ENCODE measurements around the gene IFITM10.

GRCh38 chr11:1757861-1758610 lies 7.6 kb upstream of the IFITM10 start:
- TF ChIP-seq, protein P1, sequence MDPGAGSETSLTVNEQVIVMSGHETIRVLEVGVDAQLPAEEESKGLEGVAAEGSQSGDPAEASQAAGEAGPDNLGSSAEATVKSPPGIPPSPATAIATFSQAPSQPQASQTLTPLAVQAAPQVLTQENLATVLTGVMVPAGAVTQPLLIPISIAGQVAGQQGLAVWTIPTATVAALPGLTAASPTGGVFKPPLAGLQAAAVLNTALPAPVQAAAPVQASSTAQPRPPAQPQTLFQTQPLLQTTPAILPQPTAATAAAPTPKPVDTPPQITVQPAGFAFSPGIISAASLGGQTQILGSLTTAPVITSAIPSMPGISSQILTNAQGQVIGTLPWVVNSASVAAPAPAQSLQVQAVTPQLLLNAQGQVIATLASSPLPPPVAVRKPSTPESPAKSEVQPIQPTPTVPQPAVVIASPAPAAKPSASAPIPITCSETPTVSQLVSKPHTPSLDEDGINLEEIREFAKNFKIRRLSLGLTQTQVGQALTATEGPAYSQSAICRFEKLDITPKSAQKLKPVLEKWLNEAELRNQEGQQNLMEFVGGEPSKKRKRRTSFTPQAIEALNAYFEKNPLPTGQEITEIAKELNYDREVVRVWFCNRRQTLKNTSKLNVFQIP (CRISPR knock-in tag; IDR thresholded peaks at IDR 0.05; ENCODE audit: borderline replicate concordance, low read depth) = no peak
- no peak for TF ChIP-seq PPARA (CRISPR knock-in tag; IDR thresholded peaks at IDR 0.05; ENCODE audit: borderline replicate concordance)
- TF ChIP-seq, protein P2, sequence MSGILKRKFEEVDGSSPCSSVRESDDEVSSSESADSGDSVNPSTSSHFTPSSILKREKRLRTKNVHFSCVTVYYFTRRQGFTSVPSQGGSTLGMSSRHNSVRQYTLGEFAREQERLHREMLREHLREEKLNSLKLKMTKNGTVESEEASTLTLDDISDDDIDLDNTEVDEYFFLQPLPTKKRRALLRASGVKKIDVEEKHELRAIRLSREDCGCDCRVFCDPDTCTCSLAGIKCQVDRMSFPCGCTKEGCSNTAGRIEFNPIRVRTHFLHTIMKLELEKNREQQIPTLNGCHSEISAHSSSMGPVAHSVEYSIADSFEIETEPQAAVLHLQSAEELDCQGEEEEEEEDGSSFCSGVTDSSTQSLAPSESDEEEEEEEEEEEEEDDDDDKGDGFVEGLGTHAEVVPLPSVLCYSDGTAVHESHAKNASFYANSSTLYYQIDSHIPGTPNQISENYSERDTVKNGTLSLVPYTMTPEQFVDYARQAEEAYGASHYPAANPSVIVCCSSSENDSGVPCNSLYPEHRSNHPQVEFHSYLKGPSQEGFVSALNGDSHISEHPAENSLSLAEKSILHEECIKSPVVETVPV (CRISPR knock-in tag; IDR thresholded peaks at IDR 0.05) = no peak
- TF ChIP-seq, protein P3, sequence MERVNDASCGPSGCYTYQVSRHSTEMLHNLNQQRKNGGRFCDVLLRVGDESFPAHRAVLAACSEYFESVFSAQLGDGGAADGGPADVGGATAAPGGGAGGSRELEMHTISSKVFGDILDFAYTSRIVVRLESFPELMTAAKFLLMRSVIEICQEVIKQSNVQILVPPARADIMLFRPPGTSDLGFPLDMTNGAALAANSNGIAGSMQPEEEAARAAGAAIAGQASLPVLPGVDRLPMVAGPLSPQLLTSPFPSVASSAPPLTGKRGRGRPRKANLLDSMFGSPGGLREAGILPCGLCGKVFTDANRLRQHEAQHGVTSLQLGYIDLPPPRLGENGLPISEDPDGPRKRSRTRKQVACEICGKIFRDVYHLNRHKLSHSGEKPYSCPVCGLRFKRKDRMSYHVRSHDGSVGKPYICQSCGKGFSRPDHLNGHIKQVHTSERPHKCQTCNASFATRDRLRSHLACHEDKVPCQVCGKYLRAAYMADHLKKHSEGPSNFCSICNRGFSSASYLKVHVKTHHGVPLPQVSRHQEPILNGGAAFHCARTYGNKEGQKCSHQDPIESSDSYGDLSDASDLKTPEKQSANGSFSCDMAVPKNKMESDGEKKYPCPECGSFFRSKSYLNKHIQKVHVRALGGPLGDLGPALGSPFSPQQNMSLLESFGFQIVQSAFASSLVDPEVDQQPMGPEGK (CRISPR knock-in tag; IDR thresholded peaks at IDR 0.05; ENCODE audit: borderline replicate concordance) = no peak
- no peak for TF ChIP-seq RARB (CRISPR knock-in tag; IDR thresholded peaks at IDR 0.05)
- no peak for TF ChIP-seq CREB5 (CRISPR knock-in tag; IDR thresholded peaks at IDR 0.05; ENCODE audit: low read depth)
